ENCODE data around the gene KISS1R.
A peak's percentile ranks its signal among the peaks of the same experiment; 100 is the strongest.
"Not testable (repeated sequence)": the region's sequence is repeated elsewhere in the genome, so short reads cannot be mapped to it uniquely, and the experiment has no call there.

The KISS1R gene

DNA sequence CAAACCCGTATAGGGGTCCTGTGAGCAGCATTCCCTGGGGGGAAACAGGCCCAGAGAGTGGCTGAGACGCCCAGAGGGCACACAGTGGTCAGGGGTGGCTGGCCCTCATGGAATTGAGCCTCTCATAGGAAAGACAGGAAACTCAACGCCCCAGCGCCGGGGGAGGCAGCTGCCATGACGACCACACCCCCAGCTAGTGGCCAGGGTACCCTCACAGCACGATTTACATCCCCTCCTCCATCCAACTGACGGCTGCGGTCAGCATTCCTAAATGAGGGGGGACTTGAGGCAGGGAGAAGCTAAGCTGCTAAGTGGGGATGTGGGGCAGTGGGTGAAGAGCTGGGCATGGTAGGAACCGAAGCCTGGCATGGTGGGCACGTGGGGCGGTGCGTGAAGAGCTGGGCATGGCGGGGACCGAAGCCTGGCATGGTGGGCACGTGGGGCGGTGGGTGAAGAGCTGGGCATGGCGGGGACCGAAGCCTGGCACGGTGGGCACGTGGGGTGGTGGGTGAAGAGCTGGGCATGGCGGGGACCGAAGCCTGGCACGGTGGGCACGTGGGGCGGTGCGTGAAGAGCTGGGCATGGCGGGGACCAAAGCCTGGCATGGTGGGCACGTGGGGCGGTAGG lies 34.1 kb upstream of the KISS1R start:
- no peak for DNase-seq

DNA sequence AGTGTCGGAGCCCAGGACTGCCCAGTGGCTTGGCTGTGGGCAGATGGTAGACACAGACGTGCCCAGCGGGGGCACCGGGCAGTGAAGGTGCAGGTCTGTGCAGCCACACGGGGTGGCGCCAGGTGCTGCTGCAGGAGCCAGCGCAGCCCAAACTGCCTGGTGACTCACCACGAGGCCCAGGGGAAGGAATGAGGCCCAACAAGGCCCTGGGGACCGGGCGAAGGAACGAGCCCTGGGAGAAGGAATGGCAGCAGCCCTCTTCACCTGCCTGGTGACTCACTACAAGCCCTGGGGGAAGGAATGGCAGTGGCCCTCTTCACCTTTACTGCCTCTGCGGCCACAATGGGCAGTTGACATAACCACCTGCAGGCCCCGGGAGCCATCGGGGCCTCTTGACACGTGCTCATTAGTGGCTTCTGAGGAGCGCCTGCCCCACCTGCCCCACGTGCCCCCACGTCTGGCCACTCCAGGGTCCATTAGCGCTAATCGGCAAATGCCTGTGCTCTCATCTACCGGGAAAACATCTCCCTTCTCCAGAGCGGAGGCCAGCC lies 33.4 kb upstream of the KISS1R start:
- no peak for DNase-seq

DNA sequence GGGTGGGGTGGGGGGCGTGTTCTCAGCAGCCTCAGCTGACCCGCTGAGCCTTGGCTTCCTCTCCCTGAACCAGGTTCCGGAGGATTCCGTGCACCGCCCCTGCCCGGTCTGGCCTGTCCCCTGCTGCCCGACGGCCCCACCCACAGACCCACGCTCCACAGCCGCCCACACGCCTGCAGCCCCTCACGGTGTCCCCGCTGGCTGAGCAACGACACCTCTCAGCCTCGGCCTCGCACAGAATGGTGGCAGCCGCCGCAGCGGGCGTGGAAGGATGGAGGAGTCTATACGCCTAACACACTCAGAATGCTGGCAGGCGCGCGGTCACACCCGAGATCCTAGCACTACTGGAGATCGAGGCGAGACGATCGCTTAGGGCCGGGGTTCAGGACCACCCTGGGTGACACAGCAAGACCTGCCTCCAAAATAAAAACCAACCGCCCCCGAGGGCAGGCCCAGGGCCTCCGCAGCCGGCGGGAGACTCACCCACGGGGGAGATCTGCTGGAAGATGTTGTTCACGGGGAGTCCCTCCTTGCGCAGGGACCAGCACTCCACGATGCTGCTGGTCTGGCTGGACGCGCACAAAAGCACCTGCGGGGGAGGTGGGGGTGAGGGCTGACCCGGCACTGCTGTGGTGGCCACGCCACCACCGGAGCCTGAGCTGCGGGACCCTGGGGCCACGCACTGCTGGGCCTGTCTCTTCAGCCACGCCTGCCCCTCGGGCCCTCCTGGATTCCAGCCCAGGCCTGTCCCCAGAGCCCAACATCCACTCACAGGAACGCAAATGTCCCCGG lies 32.5 kb upstream of the KISS1R start:
- DNase-seq: no peak

DNA sequence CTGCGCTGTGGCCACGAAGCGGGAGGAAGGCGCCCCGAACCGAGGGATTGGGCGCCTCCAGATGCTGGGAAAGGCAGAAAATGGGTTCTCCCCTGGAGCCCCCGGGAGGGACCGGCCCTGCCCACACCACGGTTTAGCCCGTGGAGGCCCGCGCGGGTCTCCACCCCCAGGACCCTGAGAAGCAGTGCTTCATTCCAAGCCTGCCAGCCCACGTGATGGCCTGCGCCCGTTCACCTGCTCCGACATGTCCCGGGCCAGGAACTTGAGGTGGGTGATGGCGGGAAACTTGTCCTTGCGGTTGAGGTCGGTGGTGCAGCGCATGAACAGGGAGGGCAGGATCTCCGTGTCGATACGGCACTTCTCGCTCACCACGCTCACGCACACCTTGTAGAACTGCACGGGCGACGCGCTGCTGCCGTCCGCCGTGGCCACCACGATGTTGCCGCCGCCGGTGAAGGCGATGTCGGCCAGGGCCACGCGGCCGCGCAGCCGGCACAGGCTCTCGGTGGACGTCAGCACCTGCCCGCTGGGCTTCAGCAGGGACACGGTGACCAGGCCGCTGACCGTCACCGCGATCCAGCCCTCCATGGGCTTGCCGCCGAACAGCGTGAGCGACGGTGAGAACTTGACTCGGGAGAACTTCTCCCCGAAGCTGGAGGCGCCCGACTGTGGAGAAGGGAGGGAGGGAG lies 31.5 kb upstream of the KISS1R start:
- DNase-seq: no peak

DNA sequence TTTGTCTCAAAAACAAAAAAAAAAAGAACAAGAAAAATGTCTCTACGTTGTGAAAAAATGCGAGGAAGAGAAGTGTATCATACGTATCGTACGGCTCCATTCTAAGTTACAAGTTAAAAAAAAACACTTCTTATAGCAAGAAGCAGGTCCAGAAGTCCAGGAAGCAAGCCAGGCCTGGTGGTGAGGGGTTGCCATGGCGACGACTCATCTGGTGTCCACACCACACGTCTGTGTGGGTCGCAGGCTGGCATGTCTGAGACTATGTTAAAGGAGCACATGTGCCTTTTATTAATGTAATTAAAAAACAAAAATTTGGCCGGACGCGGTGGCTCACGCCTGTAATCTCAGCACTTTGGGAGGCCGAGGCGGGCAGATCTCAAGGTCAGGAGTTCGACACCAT lies 30.1 kb upstream of the KISS1R start:
- no peak for DNase-seq

DNA sequence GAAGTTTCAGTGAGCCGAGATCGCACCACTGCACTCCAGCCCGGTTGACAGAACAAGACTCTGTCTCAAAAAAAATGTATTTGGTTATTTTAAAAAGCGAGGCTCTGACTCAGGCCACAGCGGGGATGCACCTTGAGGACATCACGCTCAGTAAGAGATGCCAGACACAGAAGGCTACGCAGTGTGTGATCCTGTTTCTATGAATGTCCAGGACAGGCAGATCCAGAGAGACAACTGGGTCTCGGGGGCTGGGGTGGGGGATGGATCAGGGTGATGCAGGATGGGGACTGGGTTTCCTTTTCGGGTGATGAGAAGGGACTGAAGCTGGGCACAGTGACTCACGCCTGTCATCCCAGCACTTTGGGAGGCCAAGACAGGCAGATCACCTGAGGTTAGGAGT lies 29.5 kb upstream of the KISS1R start:
- no peak for DNase-seq

DNA sequence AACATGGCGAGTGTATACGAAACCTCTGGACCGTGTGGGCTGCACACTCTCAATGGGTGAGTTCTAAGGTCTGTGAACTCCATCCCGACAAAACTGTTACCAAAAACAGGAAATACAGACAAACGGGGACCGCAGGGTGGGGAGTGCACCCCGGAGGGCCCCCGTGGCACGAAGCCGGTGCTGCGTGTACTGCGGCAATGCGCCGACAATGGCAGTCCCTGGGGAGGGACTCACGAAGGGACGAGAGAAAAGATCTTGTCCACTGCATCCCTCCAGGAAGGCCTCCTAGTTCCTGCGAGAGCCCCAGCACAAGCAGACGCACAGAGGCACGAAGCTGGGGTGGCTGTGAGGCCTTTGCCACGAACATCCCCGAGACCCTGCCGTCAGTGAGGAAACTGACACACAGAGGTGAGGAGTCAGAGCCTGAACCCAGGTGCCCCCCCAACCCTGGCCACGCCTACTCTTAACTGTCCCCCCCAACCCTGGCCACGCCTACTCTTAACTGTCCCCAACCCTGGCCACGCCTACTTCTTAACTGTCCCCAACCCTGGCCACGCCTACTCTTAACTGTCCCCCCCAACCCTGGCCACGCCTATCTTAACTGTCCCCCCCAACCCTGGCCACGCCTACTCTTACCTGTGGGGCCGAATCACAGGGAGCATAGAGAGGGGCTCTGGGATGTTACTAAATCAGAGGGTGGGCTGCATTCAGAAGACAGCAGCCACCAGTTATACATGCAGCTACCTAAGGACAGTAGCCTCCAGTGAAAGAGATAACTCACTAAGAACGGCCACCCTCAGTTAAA lies 28.4 kb upstream of the KISS1R start:
- DNase-seq: peak; percentile 63

DNA sequence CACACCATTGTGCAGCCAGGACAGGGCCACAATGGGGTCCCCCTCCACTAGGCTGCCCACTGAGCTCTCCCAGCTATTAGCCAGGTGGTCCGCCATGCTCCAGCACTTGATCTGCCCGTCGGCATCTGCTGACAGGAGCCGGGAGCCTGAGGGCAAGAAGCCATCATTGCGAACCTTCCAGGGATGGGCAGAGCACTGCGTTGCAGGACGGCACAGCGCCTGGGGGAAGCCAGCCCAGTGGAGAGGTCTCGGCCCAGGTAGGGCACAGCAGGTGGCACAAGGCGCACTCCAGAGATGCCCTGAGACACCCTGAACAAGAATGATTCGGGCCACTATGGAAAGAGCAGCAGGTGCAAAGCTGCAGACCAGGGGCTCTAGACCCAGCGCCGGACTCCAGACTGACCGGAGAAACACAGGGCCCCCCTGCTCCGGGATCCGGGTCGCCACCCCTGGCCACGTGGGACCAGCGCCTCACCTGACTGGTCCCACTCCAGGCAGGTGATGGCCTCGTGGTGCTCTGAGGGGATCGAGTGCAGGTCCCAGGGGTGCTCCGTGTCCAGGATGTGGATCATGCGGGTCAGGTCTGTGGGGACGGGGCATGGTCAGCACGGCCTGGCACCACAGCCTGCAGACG lies 27.4 kb upstream of the KISS1R start:
- DNase-seq: no peak

DNA sequence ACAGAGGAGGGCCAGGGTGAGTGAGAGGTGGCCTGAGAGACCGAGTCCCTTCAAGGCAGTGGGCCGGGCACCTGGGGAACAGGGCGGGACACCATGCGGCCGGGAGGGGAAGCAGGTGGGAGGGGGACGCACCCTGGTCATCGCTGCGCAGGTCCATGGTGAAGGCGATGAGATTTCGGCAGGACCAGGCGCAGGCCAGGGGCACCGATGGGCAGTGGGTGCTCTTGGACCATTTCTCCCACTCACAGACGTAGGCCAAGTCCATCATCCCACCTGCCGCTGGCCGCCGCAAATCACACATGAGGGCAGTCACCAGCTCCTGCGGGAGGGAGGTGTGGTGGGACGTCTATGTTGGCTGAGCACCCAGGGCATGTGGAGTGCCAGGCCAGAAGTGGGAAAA lies 26.3 kb upstream of the KISS1R start:
- DNase-seq: no peak

DNA sequence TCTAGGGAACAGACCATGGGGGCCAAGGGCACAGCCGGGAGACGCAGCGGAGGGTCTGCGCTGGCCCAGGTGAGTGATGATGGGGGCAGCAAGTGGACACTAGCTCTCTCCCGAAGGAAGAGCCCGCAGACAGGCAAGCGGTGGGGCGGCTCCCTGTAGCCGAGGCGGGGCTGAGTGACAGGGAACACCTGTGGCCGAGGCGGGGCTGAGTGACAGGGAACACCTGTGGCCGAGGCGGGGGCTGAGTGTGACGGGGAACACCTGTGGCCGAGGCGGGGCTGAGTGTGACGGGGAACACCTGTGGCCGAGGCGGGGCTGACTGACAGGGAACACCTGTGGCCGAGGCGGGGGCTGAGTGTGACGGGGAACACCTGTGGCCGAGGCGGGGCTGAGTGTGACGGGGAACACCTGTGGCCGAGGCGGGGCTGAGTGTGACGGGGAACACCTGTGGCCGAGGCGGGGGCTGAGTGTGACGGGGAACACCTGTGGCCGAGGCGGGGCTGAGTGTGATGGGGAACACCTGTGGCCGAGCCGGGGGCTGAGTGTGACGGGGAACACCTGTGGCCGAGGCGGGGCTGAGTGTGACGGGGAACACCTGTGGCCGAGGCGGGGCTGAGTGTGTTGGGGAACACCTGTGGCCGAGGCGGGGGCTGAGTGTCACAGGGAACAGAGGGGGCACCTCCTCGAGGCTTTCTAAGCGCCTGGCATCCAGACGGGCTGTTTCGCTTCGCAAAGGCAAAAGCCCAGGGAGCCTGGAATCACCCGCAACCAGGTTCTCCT lies 25.5 kb upstream of the KISS1R start:
- not testable (repeated sequence) for DNase-seq

DNA sequence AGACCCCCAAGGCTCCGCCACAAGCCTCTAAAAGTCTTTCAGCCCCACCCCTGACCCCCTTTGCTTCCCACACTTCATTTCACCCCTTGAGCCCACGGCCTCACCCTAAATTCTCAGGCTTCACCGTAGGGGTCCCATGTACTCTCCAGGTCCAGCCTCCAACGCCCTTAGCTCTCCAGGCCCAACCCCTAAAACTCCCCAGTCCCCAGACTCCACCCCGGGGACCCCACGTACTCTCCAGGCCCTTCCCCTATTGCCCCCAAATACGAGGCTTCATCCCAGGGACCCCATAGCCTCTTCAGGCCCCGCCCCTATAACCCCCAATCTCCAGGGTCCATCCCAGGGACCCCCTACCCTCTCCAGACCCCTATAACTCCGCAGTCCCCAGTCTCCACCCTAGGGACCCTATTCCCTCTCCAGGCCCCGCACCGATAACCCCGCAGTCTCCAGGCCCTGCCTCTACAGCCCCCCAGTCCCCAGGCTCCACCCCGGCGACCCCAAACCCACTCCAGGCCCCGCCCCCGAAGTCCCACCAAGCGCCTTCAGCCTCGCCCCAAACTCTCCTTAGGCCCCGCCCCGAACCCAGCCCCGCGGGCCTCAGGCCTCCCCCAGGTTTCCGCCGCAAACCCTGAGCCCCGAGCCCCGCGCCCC lies 24.8 kb upstream of the KISS1R start:
- DNase-seq: no peak

DNA sequence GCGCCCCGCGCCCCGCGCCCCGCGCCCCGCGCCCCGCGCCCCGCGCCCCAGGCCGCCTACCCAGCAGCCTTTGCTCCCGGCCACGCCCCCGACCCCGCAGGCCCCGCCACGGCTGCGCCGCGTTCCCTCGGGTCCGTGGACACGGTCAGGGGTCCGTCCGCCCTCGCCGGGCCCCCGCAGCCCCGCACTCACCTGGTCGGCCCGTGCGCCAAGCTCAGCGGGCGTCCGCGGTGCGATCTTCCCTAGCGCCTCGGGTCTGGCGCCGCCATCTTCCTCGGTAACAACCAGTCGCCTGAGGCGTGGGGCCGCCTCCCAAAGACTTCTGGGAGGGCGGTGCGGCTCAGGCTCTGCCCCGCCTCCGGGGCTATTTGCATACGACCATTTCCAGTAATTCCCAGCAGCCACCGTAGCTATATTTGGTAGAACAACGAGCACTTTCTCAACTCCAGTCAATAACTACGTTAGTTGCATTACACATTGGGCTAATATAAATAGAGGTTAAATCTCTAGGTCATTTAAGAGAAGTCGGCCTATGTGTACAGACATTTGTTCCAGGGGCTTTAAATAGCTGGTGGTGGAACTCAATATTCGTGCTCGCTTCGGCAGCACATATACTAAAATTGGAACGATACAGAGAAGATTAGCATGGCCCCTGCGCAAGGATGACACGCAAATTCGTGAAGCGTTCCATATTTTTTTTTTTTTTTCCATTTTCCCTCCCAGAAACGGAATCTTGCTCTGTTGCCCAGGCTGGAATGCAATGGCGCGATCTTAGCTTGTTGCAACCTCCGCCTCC lies 24.0 kb upstream of the KISS1R start, which contains the start of the genes MED16 and RNU6-9:
TSS of gene MED16 (minus strand) at position 294 of the 796 bp plus-strand sequence. CDS start 2,056 bp downstream, outside the sequence.
TSS of gene RNU6-9 (plus strand) at position 591 of the 796 bp plus-strand sequence.
- peak; percentile 92 for DNase-seq

DNA sequence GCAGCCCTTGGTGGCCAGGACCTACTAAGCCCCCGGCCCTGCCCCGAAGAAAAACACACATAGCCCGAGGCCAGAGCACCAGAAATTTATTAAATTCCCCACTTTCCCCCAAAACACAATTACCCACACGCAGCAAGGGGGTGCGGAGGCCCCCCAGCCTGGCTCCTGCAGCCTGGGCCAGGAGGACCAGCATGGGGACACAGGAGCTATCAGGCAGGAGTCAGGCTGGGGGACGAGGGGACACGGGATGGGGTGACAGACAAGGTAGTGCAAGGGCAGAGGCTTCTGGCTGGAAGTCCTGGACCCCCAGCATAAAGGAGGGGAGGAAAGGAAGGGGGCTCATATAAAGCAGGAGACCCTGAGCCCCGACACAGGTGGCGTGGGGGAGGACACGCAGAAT lies 20.7 kb upstream of the KISS1R start:
- DNase-seq: no peak

DNA sequence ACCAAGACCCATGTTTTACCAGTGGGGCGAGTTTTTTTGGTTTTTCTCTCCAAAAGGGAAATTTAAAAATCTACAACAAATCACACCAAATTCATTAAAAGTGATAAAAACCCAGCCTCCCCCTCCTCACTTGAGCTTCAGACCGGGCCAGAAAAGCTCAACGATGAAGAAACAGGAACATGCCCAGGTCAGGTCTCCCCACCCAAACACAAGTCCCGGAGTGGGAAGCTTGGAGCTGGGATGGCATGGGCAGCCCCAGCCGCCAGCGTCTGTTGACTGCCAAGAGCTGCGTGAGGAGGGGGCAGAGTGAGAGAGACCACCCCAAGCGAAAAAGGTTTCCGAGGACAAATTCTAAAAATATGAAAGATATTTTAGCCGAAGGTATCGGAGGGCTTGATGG lies 20.1 kb upstream of the KISS1R start:
- no peak for DNase-seq

DNA sequence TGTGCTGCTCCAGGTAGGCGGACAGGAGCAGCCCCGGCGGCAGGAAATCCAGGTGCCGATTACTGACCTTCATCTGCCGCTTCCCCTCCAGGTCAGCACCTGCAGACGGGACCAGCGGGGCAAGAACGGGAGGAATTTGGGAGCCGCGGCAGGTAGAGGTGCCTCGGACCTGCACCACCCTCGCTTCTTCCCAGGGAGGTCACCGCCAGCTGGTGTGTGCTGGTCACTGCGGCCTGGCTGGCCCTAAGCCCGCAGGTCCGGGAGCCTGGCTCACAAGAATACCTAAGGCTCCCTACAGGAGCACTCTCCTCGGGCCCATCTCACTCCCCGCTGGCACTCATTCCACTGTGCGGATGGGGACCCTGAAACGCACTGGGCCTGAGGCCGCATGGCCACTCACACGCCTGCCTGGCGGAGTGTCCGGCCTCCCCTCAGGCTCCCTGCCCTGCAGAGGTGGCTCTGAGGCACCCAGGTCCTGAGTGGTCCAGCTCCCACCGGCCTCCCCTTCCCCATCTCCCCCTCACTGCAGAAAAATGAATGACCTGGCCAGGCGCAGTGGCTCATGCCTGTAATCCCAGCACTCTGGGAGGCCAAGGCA lies 19.6 kb upstream of the KISS1R start:
- DNase-seq: no peak

DNA sequence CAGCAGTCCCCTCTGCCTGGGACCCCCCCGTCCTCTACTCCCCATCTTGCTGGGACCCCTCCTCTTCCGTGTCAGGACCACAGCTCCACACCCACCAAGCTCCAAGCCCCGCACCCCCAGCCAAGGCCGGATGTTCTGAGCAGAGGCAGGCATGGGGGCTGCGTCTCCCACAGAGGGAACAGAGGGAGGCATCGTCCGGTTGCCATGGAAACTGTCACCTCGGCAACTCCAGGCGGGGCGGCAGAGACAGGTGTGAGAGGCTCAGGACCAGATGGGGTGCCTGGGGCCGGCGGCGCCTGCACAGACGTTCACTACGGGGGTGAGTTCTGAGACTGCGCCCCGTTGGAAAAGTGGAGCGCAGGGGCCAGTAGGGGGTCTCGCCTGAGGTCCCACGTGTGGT lies 18.5 kb upstream of the KISS1R start:
- peak; percentile 58 for DNase-seq

DNA sequence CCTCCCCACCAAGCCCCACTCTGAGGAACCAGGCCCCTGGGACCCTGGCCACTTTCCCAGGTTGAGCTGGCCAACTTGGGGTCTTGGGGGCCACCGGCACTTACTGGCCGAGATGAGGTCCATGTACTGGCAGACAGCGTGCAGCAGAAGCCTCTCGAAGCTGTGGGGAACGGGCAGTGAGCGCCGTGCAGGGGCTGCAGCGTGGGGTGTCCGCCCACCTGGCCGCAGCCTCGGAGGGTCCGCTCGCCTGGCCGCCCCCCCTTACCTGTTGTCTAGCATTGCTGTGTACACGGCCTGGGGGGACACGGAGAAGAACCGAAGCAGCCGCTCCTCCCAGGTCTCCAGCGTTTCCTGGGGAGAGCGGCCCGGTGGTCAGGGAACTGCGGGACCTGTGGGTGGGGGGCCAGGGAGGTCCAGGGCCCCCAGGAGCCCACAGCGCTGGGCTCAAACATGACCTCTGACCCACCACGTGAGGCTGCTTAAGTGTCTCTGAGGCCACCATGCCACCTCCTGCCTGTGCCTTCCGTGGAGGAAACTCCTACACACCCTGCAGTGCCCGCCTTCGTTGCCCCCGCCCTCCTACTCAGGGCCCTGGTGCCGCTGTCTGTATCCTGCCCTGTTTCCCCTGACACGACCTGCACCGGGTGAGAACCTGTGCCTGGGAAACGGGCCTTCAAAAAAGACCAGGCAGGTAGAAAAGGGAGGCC lies 17.6 kb upstream of the KISS1R start:
- DNase-seq: no peak

DNA sequence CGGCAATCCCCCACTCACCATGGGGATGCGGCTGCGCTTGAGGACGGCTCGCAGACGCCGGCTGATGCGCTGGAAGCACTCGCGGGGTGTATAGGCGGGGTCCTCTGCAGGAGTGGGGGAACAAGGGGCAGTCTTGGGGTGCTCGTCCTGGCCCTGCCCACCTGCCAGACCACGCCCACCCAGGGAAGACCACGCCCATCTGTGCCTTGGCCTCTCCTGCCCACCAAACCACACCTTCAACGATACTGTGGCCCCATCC lies 17.2 kb upstream of the KISS1R start:
- peak; percentile 22 for DNase-seq

Measured in activated CD4-positive, alpha-beta T cell treated with anti-CD3 and anti-CD28 coated beads for 48 hours (primary cell).